Neutrophil (primary cell): ENCODE data around the gene MPND.

Experiments used
- H3K27ac ChIP-seq: fragments of 200-600 bp; sonication (generic); 2 replicates; pipeline ENCODE4 v1.5.1; 2016; ENCODE audit warnings: mild to moderate bottlenecking, moderate library complexity
- H3K27me3 ChIP-seq: fragments of 200-600 bp; sonication (generic); 2 replicates; pipeline ENCODE4 v1.6.0; 2016; ENCODE audit warnings: mild to moderate bottlenecking
- H3K36me3 ChIP-seq: fragments of 200-600 bp; sonication (generic); 2 replicates; pipeline ENCODE4 v1.5.1; 2017
- H3K4me1 ChIP-seq, 2 experiments: fragments of 200-600 bp in 1 of 2; sonication (generic) in 1 of 2; 1 replicate in 1 of 2; 2 replicates in 1 of 2; pipeline versions ENCODE4 v1.5.1 to v1.6.1; 2013 to 2016; ENCODE audit warnings: low read depth in 1 of 2, low read length in 1 of 2, mild to moderate bottlenecking in 1 of 2, moderate library complexity in 1 of 2; ENCODE audit not compliant: control insufficient read depth in 1 of 2, insufficient read depth in 1 of 2
- H3K4me3 ChIP-seq, 2 experiments: fragments of 200-600 bp in 1 of 2; sonication (generic) in 1 of 2; 1 replicate in 1 of 2; 2 replicates in 1 of 2; pipeline ENCODE4 v1.5.1; 2013 to 2016; ENCODE audit warnings: low read depth in 1 of 2, low read length in 1 of 2, mild to moderate bottlenecking in 1 of 2, moderate library complexity in 1 of 2
- H3K9me3 ChIP-seq: fragments of 200-600 bp; sonication (generic); 2 replicates; pipeline ENCODE4 v1.5.1; 2016
- TF ChIP-seq, protein P1 (sequence below): fragments of 200-600 bp; sonication (generic); IDR thresholded peaks from 2 replicates; pipeline ENCODE4 v1.5.1; 2016; ENCODE audit warnings: antibody characterized with exemption

MPND gene

DNA sequence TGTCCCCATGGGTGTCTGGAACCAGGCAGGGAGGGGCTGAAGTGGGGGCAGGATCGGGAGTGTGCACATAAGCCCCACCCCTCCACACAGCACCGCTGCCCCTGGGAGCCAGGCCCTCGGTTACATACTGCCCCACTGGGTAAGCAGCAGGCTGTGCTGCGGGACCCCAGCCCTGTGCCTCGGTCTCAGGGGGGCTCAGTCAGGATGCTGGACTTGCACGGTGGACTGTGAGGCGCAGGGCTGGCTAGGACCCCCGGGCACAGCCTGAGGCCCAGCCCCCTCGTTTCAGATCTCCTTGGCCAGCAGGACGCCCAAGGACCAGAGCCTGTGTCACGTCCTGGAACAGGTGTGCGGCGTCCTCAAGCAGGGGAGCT lies 16.3 kb downstream of the MPND start:
- Histone ChIP-seq H3K4me3 (no peak overlapping the region), H3K9me3 (no peaks in the 10 kb centered on the region)

DNA sequence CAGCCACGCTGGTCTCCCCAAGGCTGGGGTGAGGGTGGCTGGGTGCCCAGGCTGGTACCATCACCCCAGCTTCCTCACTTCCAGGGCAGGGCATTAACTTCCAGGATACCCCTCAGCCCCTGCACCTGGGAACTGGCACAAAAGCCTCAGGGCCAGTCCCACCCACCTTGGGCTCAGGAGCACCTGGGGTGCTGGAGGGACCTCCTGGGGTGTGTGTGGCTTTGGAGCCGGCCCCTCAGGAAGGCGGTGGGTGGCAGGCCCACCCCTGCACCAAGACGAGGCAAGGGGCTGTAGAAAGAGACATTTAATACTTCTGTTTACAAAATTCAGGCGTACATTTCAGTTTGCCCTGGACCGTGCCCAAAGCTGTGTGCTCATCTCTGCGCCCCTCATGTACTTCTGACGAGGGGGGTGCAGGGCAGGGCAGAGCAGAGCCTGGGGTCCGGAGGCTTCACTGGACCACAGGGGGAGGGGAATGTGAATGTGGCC lies 16.8 kb downstream of the MPND start:
- H3K27me3 ChIP-seq = no peaks in the 10 kb centered on the region
- H3K9me3 ChIP-seq = no peaks in the 10 kb centered on the region
- H3K36me3 ChIP-seq = peaks cover 84% of the 10 kb centered on the region
- TF ChIP-seq, protein P1, sequence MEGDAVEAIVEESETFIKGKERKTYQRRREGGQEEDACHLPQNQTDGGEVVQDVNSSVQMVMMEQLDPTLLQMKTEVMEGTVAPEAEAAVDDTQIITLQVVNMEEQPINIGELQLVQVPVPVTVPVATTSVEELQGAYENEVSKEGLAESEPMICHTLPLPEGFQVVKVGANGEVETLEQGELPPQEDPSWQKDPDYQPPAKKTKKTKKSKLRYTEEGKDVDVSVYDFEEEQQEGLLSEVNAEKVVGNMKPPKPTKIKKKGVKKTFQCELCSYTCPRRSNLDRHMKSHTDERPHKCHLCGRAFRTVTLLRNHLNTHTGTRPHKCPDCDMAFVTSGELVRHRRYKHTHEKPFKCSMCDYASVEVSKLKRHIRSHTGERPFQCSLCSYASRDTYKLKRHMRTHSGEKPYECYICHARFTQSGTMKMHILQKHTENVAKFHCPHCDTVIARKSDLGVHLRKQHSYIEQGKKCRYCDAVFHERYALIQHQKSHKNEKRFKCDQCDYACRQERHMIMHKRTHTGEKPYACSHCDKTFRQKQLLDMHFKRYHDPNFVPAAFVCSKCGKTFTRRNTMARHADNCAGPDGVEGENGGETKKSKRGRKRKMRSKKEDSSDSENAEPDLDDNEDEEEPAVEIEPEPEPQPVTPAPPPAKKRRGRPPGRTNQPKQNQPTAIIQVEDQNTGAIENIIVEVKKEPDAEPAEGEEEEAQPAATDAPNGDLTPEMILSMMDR = no peak
- no peak overlapping the region for H3K4me3 ChIP-seq
- no peaks in the 10 kb centered on the region for H3K4me1 ChIP-seq
- H3K27ac ChIP-seq = no peak overlapping the region

More for the DNA sequence above, 16.3 kb downstream of the MPND start:
- Histone ChIP-seq H3K4me1 (no peaks in the 10 kb centered on the region), H3K27me3 (no peaks in the 10 kb centered on the region), H3K27ac (no peak overlapping the region), H3K36me3 (peaks cover 80% of the 10 kb centered on the region)
- TF ChIP-seq, protein P1 = no peak

DNA sequence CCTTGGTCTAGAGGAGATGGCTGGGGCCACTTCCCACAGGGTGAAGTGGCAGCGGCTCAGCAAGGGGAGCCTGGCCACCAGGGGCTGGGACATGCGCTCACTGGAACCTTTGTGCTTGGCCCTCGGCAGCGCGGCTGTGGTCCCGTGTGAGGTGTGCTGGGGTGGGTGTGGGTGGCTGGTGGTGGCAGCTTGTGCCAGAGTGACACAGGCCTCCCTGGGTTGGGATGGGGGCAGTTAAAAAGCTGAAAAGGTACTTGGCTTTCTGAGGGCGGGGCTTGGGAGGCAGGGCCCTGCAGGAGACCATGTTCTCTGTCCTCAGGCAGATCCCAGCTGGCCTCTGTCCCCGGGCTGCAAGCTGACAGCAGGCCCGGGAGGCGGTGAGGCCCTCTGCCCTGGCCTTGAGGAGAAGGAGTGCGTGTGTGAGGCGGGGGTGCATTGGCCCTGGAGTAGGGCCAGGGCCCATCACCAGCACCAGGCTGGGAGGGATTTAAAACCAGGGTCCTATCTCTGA lies 17.3 kb downstream of the MPND start:
- Histone ChIP-seq H3K27me3 (no peaks in the 10 kb centered on the region), H3K27ac (no peak overlapping the region), H3K4me1 (no peaks in the 10 kb centered on the region), H3K9me3 (no peaks in the 10 kb centered on the region), H3K4me3 (no peak overlapping the region), H3K36me3 (peaks cover 89% of the 10 kb centered on the region)
- TF ChIP-seq, protein P1 = no peak

DNA sequence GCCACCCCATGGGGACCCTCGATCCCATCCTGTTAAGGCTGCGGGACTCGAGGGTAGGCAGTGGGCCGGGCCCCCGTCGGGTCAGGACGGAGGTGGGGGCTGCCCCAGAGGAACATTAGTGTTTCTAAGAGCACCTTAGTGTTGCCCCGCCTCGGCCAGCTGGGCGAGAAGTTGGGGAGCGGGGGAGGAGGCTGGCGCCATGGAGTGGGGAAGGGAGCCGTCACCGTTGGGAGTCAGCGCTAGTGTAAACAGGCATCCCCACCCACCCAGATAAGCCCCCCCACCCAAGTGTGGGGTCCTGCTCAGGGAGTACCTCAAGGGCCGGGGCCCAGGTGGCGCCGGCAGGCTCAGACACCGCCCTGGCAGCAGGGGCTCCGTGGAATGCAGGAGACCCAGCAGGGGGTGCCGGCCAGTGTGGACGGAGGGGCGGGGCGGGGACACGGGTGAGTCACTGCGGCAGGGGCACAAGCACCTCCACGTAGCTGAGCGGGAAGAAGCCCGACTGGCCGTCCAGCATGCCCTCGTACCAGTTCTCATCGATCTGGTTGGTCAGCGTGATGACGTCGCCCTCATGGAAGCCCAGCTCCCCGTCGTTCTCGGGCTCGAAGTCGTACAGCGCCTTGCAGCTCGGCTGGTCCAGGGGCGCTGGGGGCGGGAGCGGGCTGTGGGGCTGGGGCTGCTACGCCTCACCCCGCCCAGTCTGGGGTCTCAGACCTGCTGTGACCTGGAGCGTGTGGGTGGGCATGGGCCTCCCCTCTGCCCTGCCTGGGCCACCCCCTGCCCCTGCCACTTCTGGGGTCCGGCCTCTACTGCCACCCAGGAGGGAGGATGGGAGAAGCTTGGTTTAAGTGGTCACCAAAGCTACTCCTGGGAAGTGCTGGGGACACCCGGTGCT lies 18.0 kb downstream of the MPND start:
- Histone ChIP-seq H3K4me3 (no peak overlapping the region), H3K27ac (no peak overlapping the region), H3K9me3 (no peaks in the 10 kb centered on the region), H3K27me3 (no peaks in the 10 kb centered on the region), H3K36me3 (peaks cover 96% of the 10 kb centered on the region), H3K4me1 (no peaks in the 10 kb centered on the region)
- TF ChIP-seq, protein P1 = no peak

DNA sequence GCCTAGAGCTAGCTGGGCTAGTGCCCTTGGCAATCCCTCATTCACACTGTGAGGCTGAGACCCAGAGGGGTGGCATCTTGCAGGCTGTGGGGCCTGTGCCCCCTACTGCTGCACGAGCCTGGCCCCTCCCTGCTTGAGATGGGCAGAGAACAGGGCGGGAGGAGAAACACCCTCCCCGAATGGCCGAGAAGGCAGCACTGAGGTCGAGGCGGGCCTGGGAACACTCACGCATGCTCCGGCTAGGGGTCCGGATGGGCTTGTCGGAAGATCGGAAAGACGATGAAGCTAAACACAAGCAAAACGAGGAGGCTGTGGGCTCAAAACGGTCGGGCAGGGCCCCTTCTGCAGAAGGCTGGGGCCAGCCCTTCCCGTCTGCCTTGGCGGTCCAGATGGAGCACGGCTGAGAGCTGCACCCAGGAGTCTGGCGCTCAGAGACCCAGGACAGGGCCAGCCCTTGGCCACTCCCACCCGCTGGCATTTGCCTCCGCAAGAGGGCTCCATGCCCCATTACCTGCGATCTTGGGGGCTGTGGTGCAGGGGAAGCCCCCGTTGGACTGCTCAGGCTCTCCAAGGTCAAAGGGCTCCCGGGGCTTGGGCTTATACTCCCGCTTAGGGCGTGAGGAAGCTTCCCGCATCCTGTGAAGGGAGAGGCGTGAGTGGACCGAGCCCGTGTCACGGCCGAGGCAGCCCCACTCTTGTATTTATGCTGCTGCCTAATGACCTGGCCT lies 18.9 kb downstream of the MPND start:
- no peaks in the 10 kb centered on the region for H3K27me3 ChIP-seq
- no peaks in the 10 kb centered on the region for H3K4me1 ChIP-seq
- TF ChIP-seq, protein P1 = no peak
- H3K36me3 ChIP-seq = peaks cover 98% of the 10 kb centered on the region
- no peaks in the 10 kb centered on the region for H3K9me3 ChIP-seq
- H3K27ac ChIP-seq = no peak overlapping the region
- no peak overlapping the region for H3K4me3 ChIP-seq
